SK-N-SH (cell line): ENCODE results near the gene SLC36A3.

Source experiments
- EP300 ChIP-seq, 2 experiments: IDR thresholded peaks; 2 replicates each; pipeline versions ENCODE4 v1.4.0 to v1.6.1; 2012; ENCODE audit warnings: borderline replicate concordance in 1 of 2, low read depth in 1 of 2, low read length in 1 of 2
- EZH2phosphoT487 ChIP-seq: fragments of 200-600 bp; sonication (generic); IDR thresholded peaks from 2 replicates; pipeline ENCODE4 v1.6.1; 2017; ENCODE audit warnings: low read depth, mixed run types, mild to moderate bottlenecking, antibody characterized with exemption, moderate library complexity, borderline replicate concordance
- MXI1 ChIP-seq: IDR thresholded peaks from 2 replicates; pipeline ENCODE4 v1.6.1; 2012; ENCODE audit warnings: mild to moderate bottlenecking, low read depth, low read length, improper control_type of control experiment
- POLR2AphosphoS5 ChIP-seq: IDR thresholded peaks from 2 replicates; pipeline ENCODE4 v1.6.1; 2012; ENCODE audit warnings: low read depth, low read length
- RCOR1 ChIP-seq: fragments of 150-350 bp; IDR thresholded peaks from 2 replicates; pipeline ENCODE4 v1.6.1; 2017; ENCODE audit warnings: antibody characterized with exemption, low read length
- SMC3 ChIP-seq: IDR thresholded peaks from 2 replicates; pipeline ENCODE4 v1.6.1; 2012; ENCODE audit warnings: low read depth, low read length, improper control_type of control experiment
- TAF1 ChIP-seq: IDR thresholded peaks from 2 replicates; pipeline ENCODE4 v1.6.1; 2012; ENCODE audit warnings: low read depth, mild to moderate bottlenecking, low read length, moderate library complexity, borderline replicate concordance
- TCF12 ChIP-seq: IDR thresholded peaks from 2 replicates; pipeline ENCODE4 v1.4.0; 2012
- TEAD4 ChIP-seq: IDR thresholded peaks from 2 replicates; pipeline ENCODE4 v1.4.0; 2012; ENCODE audit warnings: mild to moderate bottlenecking, borderline replicate concordance; ENCODE audit not compliant: insufficient read depth
- TF ChIP-seq, protein P1 (sequence below): IDR thresholded peaks from 2 replicates; pipeline ENCODE4 v1.4.0; 2012; ENCODE audit warnings: low read depth, borderline replicate concordance
- TF ChIP-seq, protein P2 (sequence below): IDR thresholded peaks from 2 replicates; pipeline ENCODE4 v1.4.0; 2012; ENCODE audit warnings: low read depth
- TF ChIP-seq, protein P3 (sequence below): fragments of 200-600 bp; sonication (generic); IDR thresholded peaks from 2 replicates; pipeline ENCODE4 v1.6.1; 2017; ENCODE audit warnings: antibody characterized with exemption, mild to moderate bottlenecking, moderate library complexity

DNA sequence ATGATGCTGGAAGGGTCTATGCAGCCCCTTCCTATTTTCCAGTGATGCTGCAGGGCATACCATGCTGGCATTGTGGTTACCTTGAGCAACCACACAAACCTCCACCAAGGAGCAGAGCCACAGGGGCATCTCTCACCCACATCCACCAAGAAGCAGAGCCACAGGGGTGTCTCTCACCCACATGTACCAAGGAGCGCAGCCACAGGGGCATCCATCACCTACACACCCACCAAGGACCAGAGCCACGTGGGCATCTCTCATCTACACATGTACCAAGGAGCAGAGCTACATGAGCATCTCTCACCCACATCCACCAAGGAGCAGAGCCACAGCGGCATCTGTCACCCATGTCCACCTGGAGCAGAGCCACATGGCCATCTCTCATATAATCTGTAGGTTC lies 59.4 kb downstream of the SLC36A3 start:
- TF ChIP-seq, protein P1, sequence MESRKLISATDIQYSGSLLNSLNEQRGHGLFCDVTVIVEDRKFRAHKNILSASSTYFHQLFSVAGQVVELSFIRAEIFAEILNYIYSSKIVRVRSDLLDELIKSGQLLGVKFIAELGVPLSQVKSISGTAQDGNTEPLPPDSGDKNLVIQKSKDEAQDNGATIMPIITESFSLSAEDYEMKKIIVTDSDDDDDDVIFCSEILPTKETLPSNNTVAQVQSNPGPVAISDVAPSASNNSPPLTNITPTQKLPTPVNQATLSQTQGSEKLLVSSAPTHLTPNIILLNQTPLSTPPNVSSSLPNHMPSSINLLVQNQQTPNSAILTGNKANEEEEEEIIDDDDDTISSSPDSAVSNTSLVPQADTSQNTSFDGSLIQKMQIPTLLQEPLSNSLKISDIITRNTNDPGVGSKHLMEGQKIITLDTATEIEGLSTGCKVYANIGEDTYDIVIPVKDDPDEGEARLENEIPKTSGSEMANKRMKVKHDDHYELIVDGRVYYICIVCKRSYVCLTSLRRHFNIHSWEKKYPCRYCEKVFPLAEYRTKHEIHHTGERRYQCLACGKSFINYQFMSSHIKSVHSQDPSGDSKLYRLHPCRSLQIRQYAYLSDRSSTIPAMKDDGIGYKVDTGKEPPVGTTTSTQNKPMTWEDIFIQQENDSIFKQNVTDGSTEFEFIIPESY, result no peak
- TF ChIP-seq, protein P2, sequence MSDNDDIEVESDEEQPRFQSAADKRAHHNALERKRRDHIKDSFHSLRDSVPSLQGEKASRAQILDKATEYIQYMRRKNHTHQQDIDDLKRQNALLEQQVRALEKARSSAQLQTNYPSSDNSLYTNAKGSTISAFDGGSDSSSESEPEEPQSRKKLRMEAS, result no peak
- TF ChIP-seq TEAD4 (no peak), MXI1 (no peak), SMC3 (no peak), EZH2phosphoT487 (no peak), EP300 (IDR thresholded peaks at IDR 0.05; ENCODE audit: borderline replicate concordance in 1 of 2, low read depth in 1 of 2, low read length in 1 of 2) (no peak), POLR2AphosphoS5 (no peak), TAF1 (no peak), RCOR1 (no peak), TCF12 (no peak)
- TF ChIP-seq, protein P3, sequence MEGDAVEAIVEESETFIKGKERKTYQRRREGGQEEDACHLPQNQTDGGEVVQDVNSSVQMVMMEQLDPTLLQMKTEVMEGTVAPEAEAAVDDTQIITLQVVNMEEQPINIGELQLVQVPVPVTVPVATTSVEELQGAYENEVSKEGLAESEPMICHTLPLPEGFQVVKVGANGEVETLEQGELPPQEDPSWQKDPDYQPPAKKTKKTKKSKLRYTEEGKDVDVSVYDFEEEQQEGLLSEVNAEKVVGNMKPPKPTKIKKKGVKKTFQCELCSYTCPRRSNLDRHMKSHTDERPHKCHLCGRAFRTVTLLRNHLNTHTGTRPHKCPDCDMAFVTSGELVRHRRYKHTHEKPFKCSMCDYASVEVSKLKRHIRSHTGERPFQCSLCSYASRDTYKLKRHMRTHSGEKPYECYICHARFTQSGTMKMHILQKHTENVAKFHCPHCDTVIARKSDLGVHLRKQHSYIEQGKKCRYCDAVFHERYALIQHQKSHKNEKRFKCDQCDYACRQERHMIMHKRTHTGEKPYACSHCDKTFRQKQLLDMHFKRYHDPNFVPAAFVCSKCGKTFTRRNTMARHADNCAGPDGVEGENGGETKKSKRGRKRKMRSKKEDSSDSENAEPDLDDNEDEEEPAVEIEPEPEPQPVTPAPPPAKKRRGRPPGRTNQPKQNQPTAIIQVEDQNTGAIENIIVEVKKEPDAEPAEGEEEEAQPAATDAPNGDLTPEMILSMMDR, result no peak
